Measurements from ENCODE around the gene GAL3ST3. TPM values are rescaled to one million over a fixed set of nuclear protein-coding genes. Genes with fewer than 3 reads are reported as not detected.
"Not testable (repeated sequence)": the region's sequence is repeated elsewhere in the genome, so short reads cannot be mapped to it uniquely, and the experiment has no call there.

The GAL3ST3 gene
- total RNA-seq, 2 donors from 2014 or later: 0.66 to 2.6 TPM

- peak in 1 of 4 donors; percentile 35 for DNase-seq
- TF ChIP-seq CTCF (IDR thresholded peaks at IDR 0.05): no peak
- no peak for TF ChIP-seq POLR2A (IDR thresholded peaks at IDR 0.05)
- Histone ChIP-seq H3K27ac (no peak overlapping the region), H3K4me3 (no peak overlapping the region), H3K36me3 (replicated peaks in 1 of 2; ENCODE audit: insufficient read depth in 1 of 2, low read depth in 2 of 2) (no peaks in the 10 kb centered on the region), H3K9me3 (no peaks in the 10 kb centered on the region), H3K27me3 (no peaks in the 10 kb centered on the region), H3K4me1 (peaks cover 10% of the 10 kb centered on the region)
- intact Hi-C loops (cut with DNase I): no loop called here
- 60 to 75% methylated on average over 7 to 9 of the region's 9 CpGs for WGBS, 2 donors
- peak; percentile 33 for ATAC-seq
Measured at GRCh38 chr11:66035653-66036333, 13.2 kb downstream of the GAL3ST3 start.

GRCh38 chr11:66032957-66033735 lies 15.8 kb downstream of the GAL3ST3 start:
- WGBS, 2 donors: 76 to 80% methylated on average over 8 of the region's 8 CpGs
- H3K36me3 ChIP-seq (replicated peaks in 1 of 2; ENCODE audit: insufficient read depth in 1 of 2, low read depth in 2 of 2): no peaks in the 10 kb centered on the region

GRCh38 chr11:66026017-66026529 lies 22.9 kb downstream of the GAL3ST3 start, which contains the start of gene CATSPER1:
TSS of gene CATSPER1 (minus strand) at chr11:66026479. CDS start at chr11:66026379, 100 bp downstream.
- DNase-seq (no peak), ATAC-seq (no peak)
- TF ChIP-seq CTCF (IDR thresholded peaks at IDR 0.05) (no peak), POLR2A (IDR thresholded peaks at IDR 0.05) (no peak)
- Histone ChIP-seq H3K4me3 (no peak within 1 kb of the TSS), H3K27ac (no peak within 1 kb of the TSS), H3K4me1 (peaks cover 11% of the 10 kb centered on the region), H3K27me3 (no peaks in the 10 kb centered on the region), H3K9me3 (no peaks in the 10 kb centered on the region), H3K36me3 (replicated peaks in 1 of 2; ENCODE audit: insufficient read depth in 1 of 2, low read depth in 2 of 2) (no peaks in the 10 kb centered on the region)
- 84 to 90% methylated on average over 13 to 18 of the region's 18 CpGs for WGBS, 2 donors
- intact Hi-C loops (cut with DNase I): no loop called here

More at GRCh38 chr11:66032957-66033735, 15.8 kb downstream of the GAL3ST3 start:
- Histone ChIP-seq H3K27ac (no peak overlapping the region), H3K4me1 (peaks cover 4% of the 10 kb centered on the region), H3K4me3 (no peak overlapping the region), H3K27me3 (no peaks in the 10 kb centered on the region), H3K9me3 (no peaks in the 10 kb centered on the region)
- TF ChIP-seq CTCF (IDR thresholded peaks at IDR 0.05) (no peak), POLR2A (IDR thresholded peaks at IDR 0.05) (no peak)
- DNase-seq (no peak), ATAC-seq (no peak)
- intact Hi-C loops (cut with DNase I): no loop called here

GRCh38 chr11:66023186-66023440 lies 25.8 kb downstream of the GAL3ST3 start:
- H3K27me3 ChIP-seq; H3K4me3 ChIP-seq; H3K27ac ChIP-seq; H3K9me3 ChIP-seq; ATAC-seq; DNase-seq; H3K36me3 ChIP-seq (replicated peaks in 1 of 2; ENCODE audit: insufficient read depth in 1 of 2, low read depth in 2 of 2); intact Hi-C loops (cut with DNase I): not testable (repeated sequence)
- H3K4me1 ChIP-seq: peaks cover 11% of the 10 kb centered on the region
- WGBS, 2 donors: 66 to 67% methylated on average over 5 of the region's 5 CpGs

- no peak overlapping the region for H3K4me3 ChIP-seq
- WGBS, 2 donors: 21 to 25% methylated on average over 18 to 39 of the region's 46 CpGs
- intact Hi-C loops (cut with DNase I): no loop called here
Measured at GRCh38 chr11:66022401-66023185, 26.4 kb downstream of the GAL3ST3 start.

More at GRCh38 chr11:66022401-66023185, 26.4 kb downstream of the GAL3ST3 start:
- ATAC-seq (peak; percentile 89), DNase-seq (peak; percentile 66 to 82 (median 74))
- Histone ChIP-seq H3K27me3 (no peaks in the 10 kb centered on the region), H3K9me3 (no peaks in the 10 kb centered on the region), H3K36me3 (replicated peaks in 1 of 2; ENCODE audit: insufficient read depth in 1 of 2, low read depth in 2 of 2) (no peaks in the 10 kb centered on the region), H3K27ac (no peak overlapping the region), H3K4me1 (peaks cover 11% of the 10 kb centered on the region)
- TF ChIP-seq POLR2A (IDR thresholded peaks at IDR 0.05) (no peak), CTCF (IDR thresholded peaks at IDR 0.05) (peak; percentile 86 to 96 (median 89))

Data from body of pancreas (tissue), 4 donors.